GM12874 (cell line): ENCODE measurements around the gene ASTN1.

Source experiments
- CTCF ChIP-seq: IDR thresholded peaks from 2 replicates; pipeline ENCODE4 v1.5.1; 2011; ENCODE audit warnings: low read depth, mild to moderate bottlenecking, control low read depth, low read length, moderate library complexity; ENCODE audit not compliant: insufficient read depth

ASTN1 gene

DNA sequence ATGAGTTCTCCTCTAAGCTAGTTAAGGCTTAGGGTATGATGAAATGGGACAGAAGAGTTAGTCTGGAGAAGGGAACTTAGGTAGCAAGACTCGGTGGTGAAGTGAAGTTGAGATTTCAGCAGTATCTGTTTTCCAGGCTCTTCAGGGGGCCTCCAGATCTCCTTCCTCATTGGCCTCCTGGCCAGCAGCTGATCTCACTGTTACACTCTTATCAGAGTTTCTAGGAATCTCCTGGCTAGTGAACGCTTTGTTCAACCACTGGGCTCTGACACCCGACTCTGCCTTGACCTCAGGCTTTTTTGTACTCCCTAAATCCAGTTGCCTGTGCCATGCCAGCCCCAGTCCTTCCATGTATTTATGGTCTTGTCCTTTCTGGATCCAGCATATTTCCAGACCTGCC, 311.0 kb downstream of the ASTN1 start:
- no peak for TF ChIP-seq CTCF

DNA sequence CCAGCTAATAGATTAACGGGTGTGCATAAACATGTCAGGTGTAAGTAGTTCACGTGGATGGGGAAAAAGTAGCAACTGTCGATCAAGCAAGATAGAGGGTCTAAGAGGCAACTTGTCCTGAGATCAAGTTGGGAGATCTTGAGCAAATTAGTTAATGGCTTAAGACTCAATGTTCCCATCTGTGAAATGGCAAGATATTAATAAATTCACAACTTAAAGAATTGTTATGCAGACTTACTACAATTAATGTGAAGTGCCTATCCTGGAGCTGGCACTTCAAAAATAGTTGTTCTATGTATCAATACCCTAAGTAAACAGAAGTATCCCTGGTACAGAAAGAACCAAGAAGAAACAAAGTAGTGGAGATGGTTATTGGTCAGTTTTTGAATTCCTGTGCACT, 312.4 kb downstream of the ASTN1 start:
- no peak for TF ChIP-seq CTCF

DNA sequence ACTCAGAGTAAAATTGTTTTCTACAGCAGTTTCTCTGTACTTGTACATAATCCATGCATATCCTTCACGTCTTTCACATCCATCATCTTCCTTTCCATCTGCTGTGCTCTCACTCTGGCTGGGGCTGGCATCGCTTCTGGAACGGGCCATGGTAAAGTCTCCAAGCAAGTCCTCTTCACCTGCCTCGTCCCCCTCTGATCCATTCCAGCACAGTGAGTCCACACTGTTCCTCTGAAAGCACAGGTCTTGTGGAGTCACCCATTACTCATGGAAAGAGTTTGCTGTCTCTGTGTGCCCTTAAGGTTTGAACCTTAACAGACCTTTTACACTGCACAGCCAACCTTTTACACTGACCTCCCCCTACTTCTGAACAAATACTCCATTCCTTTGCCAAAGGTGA, 313.6 kb downstream of the ASTN1 start:
- no peak for TF ChIP-seq CTCF

DNA sequence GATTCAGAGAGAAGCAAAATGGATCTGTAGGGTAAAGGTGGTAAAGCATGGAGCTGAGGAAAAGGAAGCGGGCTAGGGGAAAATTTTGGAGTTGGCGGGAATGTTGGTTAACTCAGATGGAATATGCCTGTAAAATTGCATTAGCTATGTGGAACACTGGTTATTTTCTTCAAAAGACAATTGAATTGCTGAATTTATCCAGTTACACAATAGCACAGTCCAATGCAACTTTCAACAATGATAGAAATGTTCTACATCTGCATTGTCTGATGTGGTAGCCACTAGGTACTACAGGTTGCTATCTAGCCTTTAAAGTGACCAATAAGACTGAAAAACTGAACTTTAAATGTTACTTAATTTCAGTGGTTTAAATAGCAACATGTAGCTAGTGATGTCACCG, 315.2 kb downstream of the ASTN1 start:
- no peak for TF ChIP-seq CTCF

- TF ChIP-seq CTCF = no peak
Measured at GRCh38 chr1:176847052-176847451, 317.5 kb downstream of the ASTN1 start.

DNA sequence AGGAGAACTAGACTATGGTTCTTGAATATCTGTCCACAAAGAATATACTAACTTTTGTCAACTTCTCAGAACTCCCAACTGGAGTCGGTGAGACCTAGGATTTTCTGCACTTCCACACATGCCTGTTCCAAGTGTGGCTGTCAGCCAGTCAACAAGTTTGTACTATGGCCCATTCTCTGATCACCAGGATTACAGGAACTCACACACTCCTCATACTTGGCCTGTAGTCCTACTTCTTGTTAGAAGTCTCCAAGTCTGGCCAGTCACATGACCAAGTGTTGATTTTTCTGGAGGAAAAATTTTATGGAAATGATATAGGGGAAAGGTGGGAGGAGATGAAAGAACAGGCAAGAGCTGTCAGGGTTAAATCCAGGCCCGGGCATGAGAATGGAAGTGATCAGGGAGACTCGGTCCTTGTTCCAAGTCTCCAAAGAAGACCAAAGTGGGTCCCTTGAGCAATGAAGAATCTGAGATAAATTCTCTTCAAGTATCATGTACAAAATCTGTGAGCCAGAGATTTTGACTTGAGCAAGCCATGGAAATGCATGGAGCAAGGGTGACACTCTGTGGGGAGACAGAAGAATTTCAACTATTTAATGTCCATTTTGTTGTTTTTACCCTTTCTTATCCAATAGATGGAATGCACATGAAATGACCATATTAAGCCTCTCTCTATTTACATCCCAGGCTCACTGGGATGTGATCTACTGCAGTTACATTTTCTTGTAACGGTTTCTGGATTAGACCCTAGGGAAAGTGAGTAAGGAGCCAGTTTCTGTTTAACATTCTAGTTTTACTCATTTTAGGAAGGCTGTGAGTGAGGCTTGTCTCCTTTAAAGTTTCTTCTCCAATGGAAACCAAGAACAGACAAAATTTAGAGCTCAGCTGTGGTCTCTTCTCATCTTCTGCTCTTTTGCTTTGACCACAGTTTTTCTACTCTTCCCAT, 320.9 kb downstream of the ASTN1 start:
- TF ChIP-seq CTCF = no peak; the same call in 1 of the 2 replicates

DNA sequence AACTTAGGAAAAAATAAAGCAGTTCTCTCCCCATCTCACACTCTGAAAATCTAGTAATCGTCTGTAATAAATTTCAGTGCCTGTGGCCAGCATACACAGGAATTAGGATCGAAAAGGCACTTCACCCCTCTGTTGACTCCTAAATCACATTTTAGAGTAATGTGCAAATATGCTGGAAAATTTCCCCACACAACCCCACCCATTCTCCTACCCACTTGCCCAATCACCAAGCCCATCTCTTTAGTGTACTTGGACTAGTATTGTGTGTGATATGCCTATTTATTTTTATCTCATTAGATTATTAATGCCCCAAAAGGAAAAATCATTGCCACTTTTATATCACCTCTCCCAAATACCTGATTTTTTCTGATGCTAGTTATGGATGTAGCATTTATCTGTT, 323.3 kb downstream of the ASTN1 start:
- no peak for TF ChIP-seq CTCF
